ENCODE results near the gene POLR1G. TPM values are rescaled to one million over a fixed set of nuclear protein-coding genes. Genes with fewer than 3 reads are reported as not detected.
A peak's percentile ranks its signal among the peaks of the same experiment; 100 is the strongest.

Gene POLR1G
- total RNA-seq, 2 experiments from 2014 or later: 9.8 to 11.6 TPM

- intact Hi-C loops (cut with micrococcal nuclease): no loop called here
- no peaks in the 10 kb centered on the region for H3K9me3 Mint-ChIP-seq
Measured at GRCh38 chr19:45413497-45413896, 7.1 kb downstream of the POLR1G start.

GRCh38 chr19:45414468-45414867 lies 8.0 kb downstream of the POLR1G start:
- Mint-ChIP-seq H3K36me3 (ENCODE audit: low read depth) (peaks cover 44% of the 10 kb centered on the region), H3K4me3 (no peak overlapping the region), H3K9me3 (no peaks in the 10 kb centered on the region), H3K4me1 (ENCODE audit: low read depth) (peaks cover 12% of the 10 kb centered on the region), H3K27me3 (no peaks in the 10 kb centered on the region), H3K27ac (no peak overlapping the region)
- ATAC-seq (no peak), DNase-seq (no peak)
- TF ChIP-seq CTCF (IDR thresholded peaks at IDR 0.05): no peak
- ChIA-PET CTCF (interaction anchor here (1.3 kb wide), 2 partner anchors 11 to 71 kb away, joined by 4 read pairs; no protein-coding TSS in a partner anchor), POLR2A (interaction anchor here (1.1 kb wide), 1 partner anchor 10 kb away, joined by 6 read pairs; the partner anchor contains the start of gene PPP1R13L)
- intact Hi-C loops (cut with micrococcal nuclease): no loop called here

More at GRCh38 chr19:45413497-45413896, 7.1 kb downstream of the POLR1G start:
- Mint-ChIP-seq H3K27ac (no peak overlapping the region), H3K4me3 (no peak overlapping the region), H3K4me1 (ENCODE audit: low read depth) (peaks cover 10% of the 10 kb centered on the region), H3K36me3 (ENCODE audit: low read depth) (peaks cover 42% of the 10 kb centered on the region), H3K27me3 (no peaks in the 10 kb centered on the region)
- ChIA-PET POLR2A (interaction anchor here (1.5 kb wide), 1 partner anchor 11 kb away, joined by 3 read pairs; no protein-coding TSS in a partner anchor), CTCF (interaction anchor here (1.0 to 1.5 kb wide), 5 partner anchors 10 to 72 kb away, joined by 3 to 5 read pairs (median 5); no protein-coding TSS in a partner anchor)
- ATAC-seq (no peak), DNase-seq (no peak)
- TF ChIP-seq CTCF (IDR thresholded peaks at IDR 0.05): no peak

- ATAC-seq: no peak
- peaks cover 25% of the 10 kb centered on the region for H3K4me1 Mint-ChIP-seq (ENCODE audit: low read depth)
- TF ChIP-seq CTCF (IDR thresholded peaks at IDR 0.05): no peak
- H3K36me3 Mint-ChIP-seq (ENCODE audit: low read depth): peaks cover 49% of the 10 kb centered on the region
- ChIA-PET CTCF (interaction anchor here (1.3 to 1.5 kb wide), 4 partner anchors 14 to 62 kb away, joined by 3 to 7 read pairs (median 6); no protein-coding TSS in a partner anchor), POLR2A (interaction anchor here (0.6 kb wide), 1 partner anchor 22 kb away, joined by 3 read pairs; no protein-coding TSS in a partner anchor)
- no peaks in the 10 kb centered on the region for H3K9me3 Mint-ChIP-seq
- no peaks in the 10 kb centered on the region for H3K27me3 Mint-ChIP-seq
- intact Hi-C loops (cut with micrococcal nuclease): no loop called here
- DNase-seq: no peak
- no peak overlapping the region for H3K27ac Mint-ChIP-seq
- H3K4me3 Mint-ChIP-seq: no peak overlapping the region
Measured at GRCh38 chr19:45417151-45417550, 10.7 kb downstream of the POLR1G start.

- ATAC-seq (no peak), DNase-seq (no peak)
- no peak for TF ChIP-seq CTCF (IDR thresholded peaks at IDR 0.05)
- H3K27ac Mint-ChIP-seq: peak overlapping the region; percentile 73
- H3K27me3 Mint-ChIP-seq: no peaks in the 10 kb centered on the region
- no peaks in the 10 kb centered on the region for H3K9me3 Mint-ChIP-seq
- H3K4me3 Mint-ChIP-seq: no peak overlapping the region
- ChIA-PET POLR2A (no interaction called here), CTCF (no interaction called here)
- peaks cover 35% of the 10 kb centered on the region for H3K4me1 Mint-ChIP-seq (ENCODE audit: low read depth)
- intact Hi-C loops (cut with micrococcal nuclease): no loop called here
- peaks cover 41% of the 10 kb centered on the region for H3K36me3 Mint-ChIP-seq (ENCODE audit: low read depth)
Measured at GRCh38 chr19:45418802-45419201, 12.4 kb downstream of the POLR1G start.

GRCh38 chr19:45419396-45419795 lies 13.0 kb downstream of the POLR1G start:
- H3K36me3 Mint-ChIP-seq (ENCODE audit: low read depth): peaks cover 36% of the 10 kb centered on the region
- TF ChIP-seq CTCF (IDR thresholded peaks at IDR 0.05): no peak
- ChIA-PET POLR2A (interaction anchor here (0.9 to 1.2 kb wide), 2 partner anchors 12 to 14 kb away, joined by 3 read pairs; no protein-coding TSS in a partner anchor), CTCF (no interaction called here)
- H3K27me3 Mint-ChIP-seq: no peaks in the 10 kb centered on the region
- DNase-seq (peak; percentile 28), ATAC-seq (no peak)
- H3K4me3 Mint-ChIP-seq: no peak overlapping the region
- intact Hi-C loops (cut with micrococcal nuclease): no loop called here
- peaks cover 41% of the 10 kb centered on the region for H3K4me1 Mint-ChIP-seq (ENCODE audit: low read depth)
- no peaks in the 10 kb centered on the region for H3K9me3 Mint-ChIP-seq
- peak overlapping the region; percentile 72 for H3K27ac Mint-ChIP-seq
